IgD-negative memory B cell (primary cell): Measurements from ENCODE around the gene TMTC4. TPM values are rescaled to one million over a fixed set of nuclear protein-coding genes. Genes with fewer than 3 reads are reported as not detected.
"Not testable (repeated sequence)": the region's sequence is repeated elsewhere in the genome, so short reads cannot be mapped to it uniquely, and the experiment has no call there.

ENCODE experiments used
- H3K27ac Mint-ChIP-seq, 3 donors: one replicate each; pipeline ENCODE4 v1.8.0; 2020 to 2022; ENCODE audit warnings: mild to moderate bottlenecking in 3 of 3, mixed read lengths in 3 of 3, moderate library complexity in 1 of 3
- H3K27me3 Mint-ChIP-seq: one replicate; pipeline ENCODE4 v1.8.0; 2021; ENCODE audit warnings: mixed read lengths
- H3K36me3 Mint-ChIP-seq: one replicate; pipeline ENCODE4 v1.8.0; 2020; ENCODE audit warnings: mild to moderate bottlenecking, mixed read lengths
- H3K4me1 Mint-ChIP-seq, 3 donors: one replicate each; pipeline ENCODE4 v1.8.0; 2020 to 2022; ENCODE audit warnings: mixed read lengths in 3 of 3, mild to moderate bottlenecking in 1 of 3
- H3K4me3 Mint-ChIP-seq, 4 donors: one replicate each; pipeline ENCODE4 v1.8.0; 2020 to 2022; ENCODE audit warnings: mild to moderate bottlenecking in 4 of 4, mixed read lengths in 4 of 4, moderate library complexity in 3 of 4
- H3K9me3 Mint-ChIP-seq, 3 donors: one replicate each; pipeline ENCODE4 v1.8.0; 2020 to 2021; ENCODE audit warnings: mixed read lengths in 3 of 3, mild to moderate bottlenecking in 1 of 3
- polyA plus RNA-seq: library from polyadenylated mRNA; unstranded; fragments of 300-500 nt; fragmentation: Illumina TruSeq; gene quantifications from one replicate; pipeline ENCODE4 v1.2.3, GENCODE V29; 2021

Gene TMTC4, protein sequence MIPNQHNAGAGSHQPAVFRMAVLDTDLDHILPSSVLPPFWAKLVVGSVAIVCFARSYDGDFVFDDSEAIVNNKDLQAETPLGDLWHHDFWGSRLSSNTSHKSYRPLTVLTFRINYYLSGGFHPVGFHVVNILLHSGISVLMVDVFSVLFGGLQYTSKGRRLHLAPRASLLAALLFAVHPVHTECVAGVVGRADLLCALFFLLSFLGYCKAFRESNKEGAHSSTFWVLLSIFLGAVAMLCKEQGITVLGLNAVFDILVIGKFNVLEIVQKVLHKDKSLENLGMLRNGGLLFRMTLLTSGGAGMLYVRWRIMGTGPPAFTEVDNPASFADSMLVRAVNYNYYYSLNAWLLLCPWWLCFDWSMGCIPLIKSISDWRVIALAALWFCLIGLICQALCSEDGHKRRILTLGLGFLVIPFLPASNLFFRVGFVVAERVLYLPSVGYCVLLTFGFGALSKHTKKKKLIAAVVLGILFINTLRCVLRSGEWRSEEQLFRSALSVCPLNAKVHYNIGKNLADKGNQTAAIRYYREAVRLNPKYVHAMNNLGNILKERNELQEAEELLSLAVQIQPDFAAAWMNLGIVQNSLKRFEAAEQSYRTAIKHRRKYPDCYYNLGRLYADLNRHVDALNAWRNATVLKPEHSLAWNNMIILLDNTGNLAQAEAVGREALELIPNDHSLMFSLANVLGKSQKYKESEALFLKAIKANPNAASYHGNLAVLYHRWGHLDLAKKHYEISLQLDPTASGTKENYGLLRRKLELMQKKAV
- 4.8 TPM for polyA plus RNA-seq

GRCh38 chr13:100674572-100674871, at the start of gene TMTC4:
Gene TMTC4, minus strand, starts transcription at chr13:100674795. Its CDS starts 4,433 bp downstream, at chr13:100670362.
- Mint-ChIP-seq H3K36me3 (no peaks in the 10 kb centered on the region), H3K4me3 (peak within 1 kb of the TSS; percentile 93 to 98 (median 94)), H3K9me3 (no peaks in the 10 kb centered on the region), H3K27me3 (peaks cover 7% of the 10 kb centered on the region), H3K27ac (peak within 1 kb of the TSS; percentile 72 to 91 (median 83)), H3K4me1 (peaks cover 11 to 17% (median 12%) of the 10 kb centered on the region in 3 donors)

DNA sequence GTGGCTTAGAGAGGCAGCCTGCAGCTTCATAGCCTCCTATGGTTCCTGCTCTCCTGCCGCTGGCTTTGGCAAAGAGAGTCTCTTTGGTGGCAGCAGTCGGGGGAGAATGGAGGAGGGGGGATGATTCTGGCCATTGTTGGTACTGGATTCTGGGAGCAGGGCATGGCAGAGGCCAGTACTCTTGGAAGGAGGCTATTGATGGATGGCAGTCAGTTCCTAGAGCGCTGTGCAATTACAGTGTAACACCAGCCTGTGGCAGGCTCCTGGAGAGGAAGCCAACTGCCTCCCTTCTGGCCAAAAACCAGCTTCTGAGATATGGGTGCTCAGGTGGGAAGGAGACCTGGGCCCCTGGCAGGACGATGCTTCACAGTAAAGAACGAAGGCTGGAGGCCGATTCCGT, 47.9 kb upstream of the TMTC4 start:
- Mint-ChIP-seq H3K4me1 (peaks cover 0 to 3% (median 0%) of the 10 kb centered on the region in 3 donors), H3K27me3 (peaks cover 18% of the 10 kb centered on the region), H3K4me3 (no peak overlapping the region), H3K9me3 (peaks cover 3 to 8% (median 5%) of the 10 kb centered on the region in 3 donors), H3K27ac (no peak overlapping the region), H3K36me3 (no peaks in the 10 kb centered on the region)

DNA sequence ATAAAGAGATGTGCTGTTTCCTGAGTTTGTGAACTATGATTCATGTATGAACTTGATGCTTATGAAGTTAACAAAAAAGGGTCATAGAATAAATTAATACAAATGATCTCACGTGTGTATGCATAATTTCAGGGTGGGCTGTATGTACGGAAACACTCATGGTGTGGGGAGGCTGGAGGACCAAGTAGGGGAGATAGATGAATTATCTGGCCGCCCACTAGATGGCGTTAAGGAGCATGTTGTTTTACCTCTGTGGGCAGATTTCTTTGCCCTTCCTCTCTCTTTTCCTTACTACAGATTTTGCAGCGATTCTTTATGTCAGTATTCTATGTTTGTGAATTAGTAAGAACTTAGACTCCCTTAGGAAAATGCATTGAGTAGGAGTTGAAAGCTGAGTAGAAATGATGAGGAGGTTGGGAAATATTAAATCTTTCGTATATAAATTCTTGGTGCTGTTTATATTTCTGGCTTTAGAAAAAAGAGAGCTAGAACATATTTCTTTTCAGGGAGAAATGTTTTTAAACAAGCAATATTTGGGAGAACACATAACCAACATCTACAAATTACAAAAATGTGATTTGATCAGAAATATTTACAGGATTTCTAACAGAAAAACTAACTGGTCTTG, 47.4 kb upstream of the TMTC4 start:
- no peak overlapping the region for H3K27ac Mint-ChIP-seq
- no peaks in the 10 kb centered on the region for H3K36me3 Mint-ChIP-seq
- H3K4me3 Mint-ChIP-seq, result no peak overlapping the region
- peaks cover 18% of the 10 kb centered on the region for H3K27me3 Mint-ChIP-seq
- peaks cover 0 to 8% (median 3%) of the 10 kb centered on the region in 3 donors for H3K9me3 Mint-ChIP-seq
- H3K4me1 Mint-ChIP-seq, result peaks cover 0 to 3% (median 0%) of the 10 kb centered on the region in 3 donors

DNA sequence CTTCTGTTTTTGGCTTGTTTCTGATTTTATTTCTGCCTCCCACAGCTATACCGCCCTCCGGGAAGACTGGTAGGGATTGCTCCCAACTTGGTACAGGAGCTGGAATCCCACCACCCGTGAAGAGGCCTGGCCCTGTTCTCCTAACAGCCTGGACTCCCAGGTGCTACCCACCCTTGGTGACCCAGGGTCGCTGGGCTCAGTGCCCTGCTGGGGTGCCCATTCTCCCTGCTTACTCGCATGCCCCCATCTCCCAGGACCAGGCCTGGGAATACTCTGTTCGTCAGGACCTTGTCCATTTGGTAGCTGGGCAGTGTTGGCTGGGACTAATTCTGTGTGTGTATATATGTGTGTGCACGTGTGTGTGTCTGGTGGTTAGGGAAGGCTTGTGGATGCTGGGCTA, 41.0 kb upstream of the TMTC4 start:
- Mint-ChIP-seq H3K36me3 (no peaks in the 10 kb centered on the region), H3K27me3 (peaks cover 3% of the 10 kb centered on the region), H3K9me3 (peaks cover 0 to 12% (median 4%) of the 10 kb centered on the region in 3 donors), H3K4me1 (peaks cover 0 to 3% (median 0%) of the 10 kb centered on the region in 3 donors), H3K27ac (peak overlapping the region in 1 of 3 donors; percentile 24), H3K4me3 (peak overlapping the region in 1 of 4 donors; percentile 21)

- H3K4me1 Mint-ChIP-seq, result peaks cover 0 to 3% (median 0%) of the 10 kb centered on the region in 3 donors
- H3K36me3 Mint-ChIP-seq, result no peaks in the 10 kb centered on the region
- peaks cover 3% of the 10 kb centered on the region for H3K27me3 Mint-ChIP-seq
- H3K27ac Mint-ChIP-seq, result no peak overlapping the region
- peaks cover 0 to 5% (median 3%) of the 10 kb centered on the region in 3 donors for H3K9me3 Mint-ChIP-seq
- no peak overlapping the region for H3K4me3 Mint-ChIP-seq
These were observed 39.9 kb upstream of the TMTC4 start for GRCh38 chr13:100714478-100714877.

- peaks cover 3% of the 10 kb centered on the region for H3K27me3 Mint-ChIP-seq
- no peaks in the 10 kb centered on the region for H3K36me3 Mint-ChIP-seq
- peaks cover 0 to 3% (median 0%) of the 10 kb centered on the region in 3 donors for H3K4me1 Mint-ChIP-seq
- no peak overlapping the region for H3K4me3 Mint-ChIP-seq
- peaks cover 0 to 5% (median 3%) of the 10 kb centered on the region in 3 donors for H3K9me3 Mint-ChIP-seq
- H3K27ac Mint-ChIP-seq, result no peak overlapping the region
These were observed 35.6 kb upstream of the TMTC4 start for GRCh38 chr13:100710176-100710575.

DNA sequence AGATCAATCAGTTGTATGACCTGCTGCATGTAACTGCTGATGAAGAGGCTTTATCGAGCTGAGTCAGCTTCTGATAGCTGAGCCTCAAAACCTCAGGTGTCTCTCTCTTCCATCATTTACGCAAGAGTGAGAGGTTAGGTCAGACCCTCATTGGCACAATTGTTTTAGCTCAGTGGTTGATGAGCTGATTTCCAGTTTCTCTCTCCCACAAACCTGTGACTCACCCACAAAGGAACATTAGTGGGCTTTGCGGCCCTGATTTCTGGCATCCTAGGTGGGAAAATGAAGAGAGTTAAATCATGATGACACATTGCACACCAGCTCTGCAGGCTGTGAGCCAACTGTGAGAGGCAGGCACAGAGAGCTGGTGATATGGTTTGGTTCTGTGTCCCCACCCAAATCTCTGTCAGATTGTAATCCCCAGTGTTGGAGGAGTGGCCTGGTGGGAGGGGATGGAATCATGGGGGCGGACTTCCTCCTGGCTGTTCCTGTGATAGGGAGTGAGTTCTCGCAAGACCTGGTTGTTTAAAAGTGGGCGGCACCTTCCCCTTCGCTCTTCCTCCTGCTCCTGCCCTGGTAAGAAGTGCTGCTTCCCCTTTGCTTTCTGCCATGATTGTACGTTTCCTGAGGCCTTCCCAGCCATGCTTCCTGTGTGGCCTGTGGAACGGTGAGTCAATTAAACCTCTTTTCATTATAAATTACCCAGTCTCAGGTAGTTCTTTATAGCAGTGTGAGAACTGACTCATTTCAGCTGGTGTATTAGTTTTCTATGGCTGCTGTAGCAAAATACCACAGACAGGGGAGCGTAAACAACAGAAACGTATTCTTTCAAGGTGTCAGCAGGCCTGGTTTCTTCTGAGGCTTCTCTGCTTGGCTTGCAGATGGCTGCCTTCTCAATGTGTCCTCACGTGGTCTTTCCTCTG, 33.5 kb upstream of the TMTC4 start:
- Mint-ChIP-seq H3K27me3 (peaks cover 3% of the 10 kb centered on the region), H3K36me3 (no peaks in the 10 kb centered on the region), H3K4me3 (no peak overlapping the region), H3K4me1 (peaks cover 0 to 3% (median 0%) of the 10 kb centered on the region in 3 donors), H3K9me3 (peaks cover 0 to 3% (median under 1%) of the 10 kb centered on the region in 3 donors), H3K27ac (no peak overlapping the region)

DNA sequence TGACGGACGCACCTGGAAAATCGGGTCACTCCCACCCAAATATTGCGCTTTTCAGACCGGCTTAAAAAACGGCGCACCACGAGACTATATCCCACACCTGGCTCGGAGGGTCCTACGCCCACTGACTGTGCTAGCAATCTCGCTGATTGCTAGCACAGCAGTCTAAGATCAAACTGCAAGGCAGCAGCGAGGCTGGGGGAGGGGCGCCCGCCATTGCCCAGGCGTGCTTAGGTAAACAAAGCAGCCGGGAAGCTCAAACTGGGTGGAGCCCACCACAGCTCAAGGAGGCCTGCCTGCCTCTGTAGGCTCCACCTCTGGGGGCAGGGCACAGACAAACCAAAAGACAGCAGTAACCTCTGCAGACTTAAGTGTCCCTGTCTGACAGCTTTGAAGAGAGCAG, 23.7 kb upstream of the TMTC4 start:
- H3K27me3 Mint-ChIP-seq, H3K4me1 Mint-ChIP-seq, H3K36me3 Mint-ChIP-seq, H3K9me3 Mint-ChIP-seq, H3K4me3 Mint-ChIP-seq, H3K27ac Mint-ChIP-seq: not testable (repeated sequence)

GRCh38 chr13:100695509-100695773, 20.8 kb upstream of the TMTC4 start:
- peaks cover 2% of the 10 kb centered on the region for H3K36me3 Mint-ChIP-seq
- H3K4me1 Mint-ChIP-seq, result no peaks in the 10 kb centered on the region
- no peak overlapping the region for H3K4me3 Mint-ChIP-seq
- H3K27me3 Mint-ChIP-seq, result peaks cover 14% of the 10 kb centered on the region
- no peak overlapping the region for H3K27ac Mint-ChIP-seq
- H3K9me3 Mint-ChIP-seq, result peaks cover 4 to 9% (median 5%) of the 10 kb centered on the region in 3 donors

GRCh38 chr13:100694722-100695508, 20.3 kb upstream of the TMTC4 start:
- Mint-ChIP-seq H3K9me3 (peaks cover 4 to 9% (median 5%) of the 10 kb centered on the region in 3 donors), H3K4me1 (no peaks in the 10 kb centered on the region), H3K27ac (peak overlapping the region in 1 of 3 donors; percentile 0), H3K36me3 (peaks cover 2% of the 10 kb centered on the region), H3K4me3 (no peak overlapping the region), H3K27me3 (peaks cover 14% of the 10 kb centered on the region)

GRCh38 chr13:100689191-100689590, 14.6 kb upstream of the TMTC4 start:
- Mint-ChIP-seq H3K9me3 (peaks cover 11 to 22% (median 13%) of the 10 kb centered on the region in 3 donors), H3K27me3 (peaks cover 6% of the 10 kb centered on the region), H3K36me3 (no peaks in the 10 kb centered on the region), H3K4me3 (no peak overlapping the region), H3K27ac (peak overlapping the region in 2 of 3 donors; percentile 7 to 23), H3K4me1 (peaks cover 1 to 6% (median 3%) of the 10 kb centered on the region in 3 donors)

DNA sequence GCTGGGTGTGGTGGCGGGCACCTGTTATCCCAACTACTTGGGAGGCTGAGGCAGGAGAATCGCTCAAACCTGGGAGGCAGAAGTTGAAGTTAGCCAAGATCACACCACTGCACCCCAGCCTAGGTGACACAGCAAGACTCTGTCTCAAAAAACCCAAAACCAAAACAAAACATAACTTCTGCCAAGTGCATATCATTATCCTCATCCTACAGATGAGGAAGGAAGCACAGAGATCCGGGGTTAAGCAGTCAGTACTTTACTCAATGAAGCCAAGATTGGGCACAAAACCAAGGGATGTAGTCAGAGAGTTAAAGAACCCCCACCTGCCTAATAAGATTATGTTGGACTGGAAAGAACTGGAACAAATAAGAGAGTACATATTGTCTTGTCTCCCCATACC, 5.5 kb upstream of the TMTC4 start:
- Mint-ChIP-seq H3K27ac (no peak overlapping the region), H3K27me3 (peaks cover 7% of the 10 kb centered on the region), H3K36me3 (no peaks in the 10 kb centered on the region), H3K4me1 (peaks cover 5 to 7% (median 6%) of the 10 kb centered on the region in 3 donors), H3K9me3 (no peaks in the 10 kb centered on the region), H3K4me3 (no peak overlapping the region)

DNA sequence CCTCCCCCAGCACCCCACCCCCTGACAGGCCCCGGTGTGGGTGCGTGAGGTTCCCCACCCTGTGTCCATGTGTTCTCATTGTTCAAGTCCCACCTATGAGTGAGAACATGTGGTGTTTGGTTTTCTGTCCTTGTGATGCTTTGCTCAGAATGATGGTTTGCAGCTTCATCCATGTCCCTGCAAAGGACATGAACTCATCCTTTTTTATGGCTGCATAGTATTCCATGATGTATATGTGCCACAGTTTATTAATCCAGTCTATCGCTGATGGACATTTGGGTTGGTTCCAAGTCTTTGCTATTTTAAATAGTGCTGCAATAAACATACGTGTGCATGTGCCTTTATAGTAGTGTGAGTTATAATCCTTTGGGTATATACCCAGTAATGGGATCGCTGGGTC, 2.5 kb upstream of the TMTC4 start:
- H3K9me3 Mint-ChIP-seq, H3K27me3 Mint-ChIP-seq, H3K27ac Mint-ChIP-seq, H3K36me3 Mint-ChIP-seq: not testable (repeated sequence)
- peaks cover 11 to 15% (median 12%) of the 10 kb centered on the region in 3 donors for H3K4me1 Mint-ChIP-seq
- H3K4me3 Mint-ChIP-seq, result peak overlapping the region in 1 of 4 donors; percentile 24

DNA sequence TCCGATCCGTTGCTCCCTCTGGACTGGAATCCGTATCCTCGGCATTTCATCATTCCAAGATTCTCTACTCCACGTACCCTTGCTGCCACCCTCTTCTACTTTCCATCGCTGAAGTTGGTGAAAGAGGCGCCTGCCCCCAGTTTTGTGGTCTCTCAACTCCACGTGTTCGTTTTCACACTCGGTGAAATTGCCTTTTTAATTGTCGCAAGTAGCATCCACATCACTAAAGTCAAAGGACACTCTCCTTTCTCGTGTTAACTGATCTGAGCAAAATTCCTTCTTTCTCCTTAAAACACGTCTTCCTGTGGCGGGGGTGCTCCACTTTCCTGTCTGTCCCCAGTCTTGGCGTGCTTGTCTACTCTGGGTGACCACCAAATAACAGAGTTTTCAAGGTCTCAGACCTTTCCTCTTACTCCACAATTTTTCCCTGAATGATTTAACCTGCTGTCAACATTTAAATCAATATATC, 1.1 kb upstream of the TMTC4 start:
- Mint-ChIP-seq H3K9me3 (no peaks in the 10 kb centered on the region), H3K4me1 (peaks cover 11 to 17% (median 12%) of the 10 kb centered on the region in 3 donors), H3K27ac (peak overlapping the region; percentile 7 to 91 (median 83)), H3K4me3 (peak overlapping the region; percentile 88 to 98 (median 93)), H3K27me3 (peaks cover 7% of the 10 kb centered on the region), H3K36me3 (no peaks in the 10 kb centered on the region)
